ENCODE data around the gene TAF9.

- TF ChIP-seq MXI1 (conservative IDR thresholded peaks at IDR 0.05; ENCODE audit: poor library complexity, severe bottlenecking) (no peak), CTCF (IDR thresholded peaks at IDR 0.05; ENCODE audit: poor library complexity, severe bottlenecking) (no peak), RAD21 (conservative IDR thresholded peaks at IDR 0.05) (no peak), EP300 (conservative IDR thresholded peaks at IDR 0.05; ENCODE audit: poor library complexity, severe bottlenecking) (no peak), POLR2AphosphoS5 (IDR thresholded peaks at IDR 0.05) (no peak), REST (IDR thresholded peaks at IDR 0.05; ENCODE audit: borderline replicate concordance) (no peak), SMC3 (conservative IDR thresholded peaks at IDR 0.05; ENCODE audit: poor library complexity) (no peak)
These were observed 8.9 kb downstream of the TAF9 start for GRCh38 chr5:69360442-69360841.
